ENCODE results near the gene HAND1.

- TF ChIP-seq EP300 (IDR thresholded peaks at IDR 0.05; ENCODE audit: low read depth) (no peak), POLR2AphosphoS5 (IDR thresholded peaks at IDR 0.05) (no peak), POLR2A (IDR thresholded peaks at IDR 0.05) (no peak), CTCF (IDR thresholded peaks at IDR 0.05) (no peak)
Observed at GRCh38 chr5:154451957-154452356, 26.1 kb downstream of the HAND1 start.

Measured in transverse colon (tissue), 4 donors.